ENCODE measurements around the gene TUBGCP2.

TUBGCP2 gene

GRCh38 chr10:133349160-133349568, 40.5 kb upstream of the TUBGCP2 start:
- Histone ChIP-seq H3K27me3 (ENCODE audit: control insufficient read depth, low read length) (no peaks in the 10 kb centered on the region), H3K9me3 (ENCODE audit: control insufficient read depth, insufficient read depth, low read length) (no peaks in the 10 kb centered on the region), H3K4me1 (ENCODE audit: control insufficient read depth, low read length) (no peaks in the 10 kb centered on the region; the same call in 1 of the 2 replicates), H3K9me2 (replicated peaks; ENCODE audit: control insufficient read depth, low read length) (no peaks in the 10 kb centered on the region), H3K36me3 (ENCODE audit: control insufficient read depth, low read length) (no peaks in the 10 kb centered on the region), H4K20me1 (ENCODE audit: control insufficient read depth, insufficient read depth, low read depth, low read length) (no peaks in the 10 kb centered on the region), H3K4me3 (ENCODE audit: low read length) (no peak overlapping the region), H3K4me2 (ENCODE audit: low read length) (no peak overlapping the region), H3K27ac (ENCODE audit: low read depth, low read length) (no peak overlapping the region), H3F3A (ENCODE audit: control insufficient read depth, insufficient read depth) (no peaks in the 10 kb centered on the region), H3K79me2 (ENCODE audit: control insufficient read depth, low read length) (no peaks in the 10 kb centered on the region)
- no peak for TF ChIP-seq CTCF (IDR thresholded peaks at IDR 0.05; ENCODE audit: low read depth, low read length, poor library complexity, severe bottlenecking)
- TF ChIP-seq EZH2phosphoT487 (IDR thresholded peaks at IDR 0.05; ENCODE audit: borderline replicate concordance, low read length) = no peak

GRCh38 chr10:133347710-133348517, 39.2 kb upstream of the TUBGCP2 start:
- no peaks in the 10 kb centered on the region for H3K9me3 ChIP-seq (ENCODE audit: control insufficient read depth, insufficient read depth, low read length)
- H3F3A ChIP-seq (ENCODE audit: control insufficient read depth, insufficient read depth) = no peaks in the 10 kb centered on the region
- no peak overlapping the region for H3K4me3 ChIP-seq (ENCODE audit: low read length)
- H4K20me1 ChIP-seq (ENCODE audit: control insufficient read depth, insufficient read depth, low read depth, low read length) = no peaks in the 10 kb centered on the region
- no peak overlapping the region for H3K4me2 ChIP-seq (ENCODE audit: low read length)
- no peaks in the 10 kb centered on the region for H3K27me3 ChIP-seq (ENCODE audit: control insufficient read depth, low read length)
- H3K4me1 ChIP-seq (ENCODE audit: control insufficient read depth, low read length) = no peaks in the 10 kb centered on the region; the same call in 1 of the 2 replicates
- no peaks in the 10 kb centered on the region for H3K79me2 ChIP-seq (ENCODE audit: control insufficient read depth, low read length)
- no peaks in the 10 kb centered on the region for H3K9me2 ChIP-seq (replicated peaks; ENCODE audit: control insufficient read depth, low read length)
- H3K36me3 ChIP-seq (ENCODE audit: control insufficient read depth, low read length) = no peaks in the 10 kb centered on the region
- TF ChIP-seq CTCF (IDR thresholded peaks at IDR 0.05; ENCODE audit: low read depth, low read length, poor library complexity, severe bottlenecking) (no peak), EZH2phosphoT487 (IDR thresholded peaks at IDR 0.05; ENCODE audit: borderline replicate concordance, low read length) (no peak)
- H3K27ac ChIP-seq (ENCODE audit: low read depth, low read length) = no peak overlapping the region

- no peaks in the 10 kb centered on the region for H4K20me1 ChIP-seq (ENCODE audit: control insufficient read depth, insufficient read depth, low read depth, low read length)
- no peaks in the 10 kb centered on the region for H3K79me2 ChIP-seq (ENCODE audit: control insufficient read depth, low read length)
- no peaks in the 10 kb centered on the region for H3K9me3 ChIP-seq (ENCODE audit: control insufficient read depth, insufficient read depth, low read length)
- no peaks in the 10 kb centered on the region; the same call in 1 of the 2 replicates for H3K4me1 ChIP-seq (ENCODE audit: control insufficient read depth, low read length)
- no peaks in the 10 kb centered on the region for H3F3A ChIP-seq (ENCODE audit: control insufficient read depth, insufficient read depth)
- no peak overlapping the region for H3K4me3 ChIP-seq (ENCODE audit: low read length)
- no peak overlapping the region for H3K27ac ChIP-seq (ENCODE audit: low read depth, low read length)
- no peaks in the 10 kb centered on the region for H3K36me3 ChIP-seq (ENCODE audit: control insufficient read depth, low read length)
- no peak overlapping the region for H3K4me2 ChIP-seq (ENCODE audit: low read length)
- H3K9me2 ChIP-seq (replicated peaks; ENCODE audit: control insufficient read depth, low read length) = no peaks in the 10 kb centered on the region
- TF ChIP-seq EZH2phosphoT487 (IDR thresholded peaks at IDR 0.05; ENCODE audit: borderline replicate concordance, low read length) (no peak), CTCF (IDR thresholded peaks at IDR 0.05; ENCODE audit: low read depth, low read length, poor library complexity, severe bottlenecking) (no peak)
- H3K27me3 ChIP-seq (ENCODE audit: control insufficient read depth, low read length) = no peaks in the 10 kb centered on the region
Observed at GRCh38 chr10:133346413-133346812, 37.7 kb upstream of the TUBGCP2 start.
